ENCODE results near the gene SPATA31D1. TPM values are rescaled to one million over a fixed set of nuclear protein-coding genes. Genes with fewer than 3 reads are reported as not detected.

SPATA31D1 gene
- total and polyA plus RNA-seq, 2 experiments from 2014 or later: not detected

- Histone ChIP-seq H3K9me3 (ENCODE audit: low read depth) (no peaks in the 10 kb centered on the region), H4K20me1 (ENCODE audit: insufficient read depth, poor library complexity, severe bottlenecking) (no peaks in the 10 kb centered on the region), H3K9me2 (replicated peaks; ENCODE audit: insufficient read depth) (no peaks in the 10 kb centered on the region), H2AFZ (no peak overlapping the region), H3K27me3 (no peaks in the 10 kb centered on the region), H3K4me1 (ENCODE audit: insufficient read depth) (no peaks in the 10 kb centered on the region), H3K27ac (no peak overlapping the region), H3K4me2 (no peak overlapping the region), H3K4me3 (no peak overlapping the region), H3K79me2 (no peaks in the 10 kb centered on the region), H3K36me3 (replicated peaks; ENCODE audit: insufficient read depth, low read depth) (no peaks in the 10 kb centered on the region)
- TF ChIP-seq, protein P1, sequence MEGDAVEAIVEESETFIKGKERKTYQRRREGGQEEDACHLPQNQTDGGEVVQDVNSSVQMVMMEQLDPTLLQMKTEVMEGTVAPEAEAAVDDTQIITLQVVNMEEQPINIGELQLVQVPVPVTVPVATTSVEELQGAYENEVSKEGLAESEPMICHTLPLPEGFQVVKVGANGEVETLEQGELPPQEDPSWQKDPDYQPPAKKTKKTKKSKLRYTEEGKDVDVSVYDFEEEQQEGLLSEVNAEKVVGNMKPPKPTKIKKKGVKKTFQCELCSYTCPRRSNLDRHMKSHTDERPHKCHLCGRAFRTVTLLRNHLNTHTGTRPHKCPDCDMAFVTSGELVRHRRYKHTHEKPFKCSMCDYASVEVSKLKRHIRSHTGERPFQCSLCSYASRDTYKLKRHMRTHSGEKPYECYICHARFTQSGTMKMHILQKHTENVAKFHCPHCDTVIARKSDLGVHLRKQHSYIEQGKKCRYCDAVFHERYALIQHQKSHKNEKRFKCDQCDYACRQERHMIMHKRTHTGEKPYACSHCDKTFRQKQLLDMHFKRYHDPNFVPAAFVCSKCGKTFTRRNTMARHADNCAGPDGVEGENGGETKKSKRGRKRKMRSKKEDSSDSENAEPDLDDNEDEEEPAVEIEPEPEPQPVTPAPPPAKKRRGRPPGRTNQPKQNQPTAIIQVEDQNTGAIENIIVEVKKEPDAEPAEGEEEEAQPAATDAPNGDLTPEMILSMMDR (IDR thresholded peaks at IDR 0.05; ENCODE audit: poor library complexity): no peak
- TF ChIP-seq EZH2 (IDR thresholded peaks at IDR 0.05; ENCODE audit: borderline replicate concordance) (no peak), EZH2phosphoT487 (IDR thresholded peaks at IDR 0.05; ENCODE audit: low read depth, severe bottlenecking, unreplicated experiment) (no peak)
- DNase-seq (ENCODE audit: low spot score): no peak
Observed at GRCh38 chr9:81980568-81980967, 8.0 kb upstream of the SPATA31D1 start.

DNA sequence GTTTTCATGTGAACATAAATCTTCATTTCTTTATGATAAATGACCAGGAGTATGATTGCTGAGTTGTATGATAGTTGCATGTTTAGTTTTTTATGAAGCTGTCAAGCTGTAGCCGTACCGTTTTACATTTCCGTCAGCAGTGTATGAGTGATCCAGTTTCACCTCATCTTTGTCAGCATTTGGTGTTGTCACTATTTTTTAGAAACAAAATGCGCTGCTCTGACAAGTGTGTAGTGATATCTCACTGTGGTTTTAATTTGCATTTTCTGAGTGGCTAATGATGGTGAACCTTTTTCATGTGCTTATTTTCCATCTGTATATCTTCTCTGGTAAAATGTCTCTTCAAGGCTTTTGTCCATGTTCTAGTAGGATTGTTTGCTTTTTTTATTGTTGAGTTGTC lies 6.7 kb upstream of the SPATA31D1 start:
- Histone ChIP-seq H3K4me2 (no peak overlapping the region), H3K4me1 (ENCODE audit: insufficient read depth) (no peaks in the 10 kb centered on the region), H3K9me2 (replicated peaks; ENCODE audit: insufficient read depth) (no peaks in the 10 kb centered on the region), H3K4me3 (no peak overlapping the region), H2AFZ (no peak overlapping the region), H3K9me3 (ENCODE audit: low read depth) (no peaks in the 10 kb centered on the region), H3K27ac (no peak overlapping the region), H3K79me2 (no peaks in the 10 kb centered on the region), H4K20me1 (ENCODE audit: insufficient read depth, poor library complexity, severe bottlenecking) (no peaks in the 10 kb centered on the region), H3K27me3 (no peaks in the 10 kb centered on the region), H3K36me3 (replicated peaks; ENCODE audit: insufficient read depth, low read depth) (no peaks in the 10 kb centered on the region)
- no peak for TF ChIP-seq EZH2 (IDR thresholded peaks at IDR 0.05; ENCODE audit: borderline replicate concordance)
- TF ChIP-seq EZH2phosphoT487 (IDR thresholded peaks at IDR 0.05; ENCODE audit: low read depth, severe bottlenecking, unreplicated experiment): no peak
- TF ChIP-seq, protein P1 (IDR thresholded peaks at IDR 0.05; ENCODE audit: poor library complexity): no peak
- DNase-seq (ENCODE audit: low spot score): no peak
- WGBS (ENCODE audit: low lambda C conversion rate, missing lambda C conversion rate): 98% methylated on average over 4 of the region's 4 CpGs

DNA sequence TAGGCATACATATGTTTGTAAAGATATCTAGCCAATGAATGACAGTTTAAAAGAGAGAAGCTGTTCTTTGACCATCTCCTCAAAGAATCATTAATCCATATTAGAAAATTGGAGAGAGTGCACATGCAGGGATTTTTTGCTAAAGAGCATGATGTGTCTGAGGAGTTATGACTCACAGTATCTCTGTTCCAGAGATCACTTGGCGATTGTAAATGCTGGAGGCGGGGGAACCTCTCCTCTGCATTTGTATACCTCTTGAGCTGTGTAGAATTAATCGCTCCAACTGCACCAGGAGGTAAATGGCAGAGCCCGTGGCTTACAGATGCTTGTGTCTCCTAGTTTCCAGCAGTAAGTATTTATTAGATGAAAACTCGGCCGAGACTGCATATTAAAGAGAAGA lies 3.6 kb upstream of the SPATA31D1 start:
- Histone ChIP-seq H3K9me3 (ENCODE audit: low read depth) (no peaks in the 10 kb centered on the region), H3K27me3 (no peaks in the 10 kb centered on the region), H3K79me2 (no peaks in the 10 kb centered on the region), H3K4me1 (ENCODE audit: insufficient read depth) (no peaks in the 10 kb centered on the region), H4K20me1 (ENCODE audit: insufficient read depth, poor library complexity, severe bottlenecking) (no peaks in the 10 kb centered on the region), H3K4me3 (no peak overlapping the region), H3K4me2 (no peak overlapping the region), H2AFZ (no peak overlapping the region), H3K9me2 (replicated peaks; ENCODE audit: insufficient read depth) (no peaks in the 10 kb centered on the region), H3K27ac (no peak overlapping the region), H3K36me3 (replicated peaks; ENCODE audit: insufficient read depth, low read depth) (no peaks in the 10 kb centered on the region)
- WGBS (ENCODE audit: low lambda C conversion rate, missing lambda C conversion rate): 79% methylated on average over 6 of the region's 6 CpGs
- TF ChIP-seq, protein P1 (IDR thresholded peaks at IDR 0.05; ENCODE audit: poor library complexity): no peak
- TF ChIP-seq EZH2phosphoT487 (IDR thresholded peaks at IDR 0.05; ENCODE audit: low read depth, severe bottlenecking, unreplicated experiment): no peak
- no peak for TF ChIP-seq EZH2 (IDR thresholded peaks at IDR 0.05; ENCODE audit: borderline replicate concordance)
- DNase-seq (ENCODE audit: low spot score): no peak

DNA sequence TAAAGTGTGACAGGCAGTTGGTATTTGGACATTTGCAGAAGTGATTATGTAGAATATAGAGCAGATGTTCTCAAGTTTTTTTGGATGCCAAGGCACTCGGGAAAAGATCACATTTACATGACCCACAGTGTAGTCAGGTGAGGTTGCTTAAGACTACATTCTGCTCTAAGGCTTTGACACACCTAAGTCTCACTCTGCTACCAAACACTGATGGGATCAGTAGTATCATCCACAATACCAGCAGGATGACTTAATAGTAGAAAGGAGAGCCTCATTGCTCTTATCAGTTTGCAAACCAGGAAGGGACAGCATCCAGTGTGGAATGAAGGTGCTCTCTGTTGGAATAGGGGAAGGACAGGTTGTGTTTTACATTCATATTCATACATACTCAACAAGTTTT lies 2.5 kb upstream of the SPATA31D1 start:
- Histone ChIP-seq H3K9me3 (ENCODE audit: low read depth) (no peaks in the 10 kb centered on the region), H3K4me3 (no peak overlapping the region), H3K79me2 (no peaks in the 10 kb centered on the region), H3K9me2 (replicated peaks; ENCODE audit: insufficient read depth) (no peaks in the 10 kb centered on the region), H3K27me3 (no peaks in the 10 kb centered on the region), H2AFZ (no peak overlapping the region), H3K4me2 (no peak overlapping the region), H4K20me1 (ENCODE audit: insufficient read depth, poor library complexity, severe bottlenecking) (no peaks in the 10 kb centered on the region), H3K4me1 (ENCODE audit: insufficient read depth) (no peaks in the 10 kb centered on the region), H3K36me3 (replicated peaks; ENCODE audit: insufficient read depth, low read depth) (no peaks in the 10 kb centered on the region), H3K27ac (no peak overlapping the region)
- no peak for DNase-seq (ENCODE audit: low spot score)
- WGBS (ENCODE audit: low lambda C conversion rate, missing lambda C conversion rate): 83% methylated on average over 1 of the region's 1 CpG
- TF ChIP-seq EZH2phosphoT487 (IDR thresholded peaks at IDR 0.05; ENCODE audit: low read depth, severe bottlenecking, unreplicated experiment) (no peak), EZH2 (IDR thresholded peaks at IDR 0.05; ENCODE audit: borderline replicate concordance) (no peak)
- TF ChIP-seq, protein P1 (IDR thresholded peaks at IDR 0.05; ENCODE audit: poor library complexity): no peak

All from hepatocyte (in vitro differentiated cells).